ENCODE data around the gene DUSP8.
"Not testable (repeated sequence)": the region's sequence is repeated elsewhere in the genome, so short reads cannot be mapped to it uniquely, and the experiment has no call there.

Gene DUSP8
- 42.5 to 140 reads per million in 2 donors for total RNA-seq

GRCh38 chr11:1572197-1573076 is at the start of gene DUSP8:
DUSP8 (minus strand) TSS chr11:1572271; CDS start chr11:1565826, 6,445 bp downstream.
- DNase-seq = peak; percentile 86 to 95 (median 93)

GRCh38 chr11:1619449-1619848 is 47.4 kb upstream of the DUSP8 start:
- peak in 2 of 5 experiments; percentile 13 to 37 for DNase-seq

- no peak for DNase-seq
Measured at GRCh38 chr11:1618231-1618630, 46.2 kb upstream of the DUSP8 start.

- DNase-seq = no peak
Measured at GRCh38 chr11:1608363-1608762, 36.3 kb upstream of the DUSP8 start, which contains the start of gene KRTAP5-3. KRTAP5-3 (minus strand) TSS chr11:1608463; CDS start chr11:1608385, 78 bp downstream.

- not testable (repeated sequence) for DNase-seq
Measured at GRCh38 chr11:1607901-1608300, 35.8 kb upstream of the DUSP8 start.

GRCh38 chr11:1607156-1607845 is 35.2 kb upstream of the DUSP8 start:
- DNase-seq = not testable (repeated sequence)

- DNase-seq = peak in 2 of 5 experiments; percentile 9 to 86
Measured at GRCh38 chr11:1605923-1606322, 33.9 kb upstream of the DUSP8 start.

GRCh38 chr11:1604711-1605110 is 32.6 kb upstream of the DUSP8 start:
- DNase-seq = no peak

GRCh38 chr11:1604181-1604580 is 32.1 kb upstream of the DUSP8 start:
- DNase-seq = no peak

GRCh38 chr11:1603629-1604028 is 31.6 kb upstream of the DUSP8 start:
- DNase-seq = no peak

GRCh38 chr11:1601663-1602062 is 29.6 kb upstream of the DUSP8 start:
- not testable (repeated sequence) for DNase-seq

- no peak for DNase-seq
Measured at GRCh38 chr11:1600626-1601025, 28.6 kb upstream of the DUSP8 start.

GRCh38 chr11:1598816-1599215 is 26.7 kb upstream of the DUSP8 start:
- DNase-seq = peak in 2 of 5 experiments; percentile 29 to 71

GRCh38 chr11:1598406-1598805 is 26.3 kb upstream of the DUSP8 start:
- not testable (repeated sequence) for DNase-seq

- DNase-seq = no peak
Measured at GRCh38 chr11:1597994-1598380, 25.9 kb upstream of the DUSP8 start, which contains the start of gene KRTAP5-2. KRTAP5-2 (minus strand) TSS chr11:1598294; CDS start chr11:1598250, 44 bp downstream.

- no peak for DNase-seq
Measured at GRCh38 chr11:1597331-1597993, 25.4 kb upstream of the DUSP8 start.

- DNase-seq = not testable (repeated sequence)
Measured at GRCh38 chr11:1596576-1597121, 24.6 kb upstream of the DUSP8 start.

- not testable (repeated sequence) for DNase-seq
Measured at GRCh38 chr11:1595994-1596575, 24.0 kb upstream of the DUSP8 start.

- DNase-seq = no peak
Measured at GRCh38 chr11:1592628-1593027, 20.6 kb upstream of the DUSP8 start.

GRCh38 chr11:1589996-1590395 is 17.9 kb upstream of the DUSP8 start:
- DNase-seq = no peak

GRCh38 chr11:1589191-1589963 is 17.3 kb upstream of the DUSP8 start:
- peak in 2 of 5 experiments; percentile 57 to 81 for DNase-seq

All from T-helper 2 cell (primary cell).